Endothelial cell of umbilical vein (primary cell): ENCODE measurements around the gene CEP44. TPM values are rescaled to one million over a fixed set of nuclear protein-coding genes. Genes with fewer than 3 reads are reported as not detected.

ENCODE experiments used
- BruUV-seq: library from RNA; stranded (reverse); fragments of 400-500 nt; replicated peaks from 2 replicates; lab custom pipeline; 2021; lab: Mats Ljungman, UMichigan
- CTCF ChIA-PET: fragments of 300-600, 350-600 bp; sonication (Branson Sonifier 250); formaldehyde crosslinking; loops from one replicate; lab custom pipeline; 2021; ENCODE audit warnings: antibody characterized with exemption, inconsistent platforms; lab: Charles Lee
- POLR2A ChIA-PET: fragments of 300-600, 350-600 bp; sonication (Branson Sonifier 250); formaldehyde crosslinking; loops from one replicate; lab custom pipeline; 2021; ENCODE audit warnings: antibody characterized with exemption, inconsistent platforms; lab: Charles Lee
- DNase-seq: peaks from one replicate; pipeline ENCODE4 v3.0.0-alpha.2; 2011; ENCODE audit warnings: low read depth, low spot score
- FAIRE-seq: peaks from 2 replicates; lab custom pipeline; 2011; peaks lifted over from hg19 to GRCh38; lab: Jason Lieb, UNC
- H2AFZ ChIP-seq: 2 replicates; pipeline ENCODE4 v1.6.0; 2012; ENCODE audit warnings: low read depth, low read length, control low read depth, inconsistent platforms
- H3K27ac ChIP-seq: 2 replicates; pipeline ENCODE4 v1.5.1; 2011; ENCODE audit warnings: low read depth, mild to moderate bottlenecking, control low read depth, low read length, moderate library complexity; ENCODE audit not compliant: insufficient read depth
- H3K27me3 ChIP-seq, 2 experiments: 2 replicates each; pipeline versions ENCODE4 v1.6.0 to v1.6.1; 2011; ENCODE audit warnings: low read length in 2 of 2, mixed read lengths in 1 of 2; ENCODE audit not compliant: control insufficient read depth in 2 of 2, insufficient read depth in 2 of 2
- H3K36me3 ChIP-seq, 2 experiments: 2 replicates in 1 of 2; 3 replicates in 1 of 2; pipeline ENCODE4 v1.5.1; 2011; ENCODE audit warnings: low read length in 2 of 2, mild to moderate bottlenecking in 1 of 2, moderate library complexity in 1 of 2; ENCODE audit not compliant: control insufficient read depth in 2 of 2, insufficient read depth in 2 of 2; ENCODE audit errors: extremely low read depth in 1 of 2
- H3K4me1 ChIP-seq: 3 replicates; pipeline ENCODE4 v1.5.1; 2011; ENCODE audit warnings: mild to moderate bottlenecking, low read length; ENCODE audit not compliant: control insufficient read depth, insufficient read depth; ENCODE audit errors: extremely low read depth
- H3K4me2 ChIP-seq: 2 replicates; pipeline ENCODE4 v1.6.1; 2011; ENCODE audit warnings: low read length, control low read depth, mixed read lengths; ENCODE audit not compliant: insufficient read depth
- H3K4me3 ChIP-seq, 3 experiments: fragments of 200-600 bp in 1 of 3; sonication (generic), shearing (Covaris generic) in 1 of 3; replicated peaks in 1 of 3; 2 replicates each; pipeline ENCODE4 v1.5.1; 2011 to 2016; ENCODE audit warnings: control low read depth in 3 of 3, low read length in 3 of 3, mild to moderate bottlenecking in 2 of 3, inconsistent platforms in 1 of 3, low read depth in 1 of 3, moderate library complexity in 1 of 3; ENCODE audit not compliant: insufficient read depth in 1 of 3
- H3K79me2 ChIP-seq: 2 replicates; pipeline ENCODE4 v1.6.0; 2012; ENCODE audit warnings: low read length, inconsistent platforms; ENCODE audit not compliant: control insufficient read depth, insufficient read depth
- H3K9ac ChIP-seq: replicated peaks from 2 replicates; pipeline ENCODE3; 2011; ENCODE audit warnings: low read length, control low read depth; ENCODE audit not compliant: insufficient read depth; ENCODE audit errors: extremely low read depth
- H3K9me1 ChIP-seq: replicated peaks from 3 replicates; pipeline ENCODE4 v1.6.0; 2011; ENCODE audit warnings: mild to moderate bottlenecking, low read length; ENCODE audit not compliant: control insufficient read depth, insufficient read depth; ENCODE audit errors: extremely low read depth
- H3K9me3 ChIP-seq: replicated peaks from 2 replicates; pipeline ENCODE4 v1.5.1; 2012; ENCODE audit warnings: low read length, inconsistent platforms; ENCODE audit not compliant: control insufficient read depth, insufficient read depth
- H4K20me1 ChIP-seq: replicated peaks from 2 replicates; pipeline ENCODE3; 2011; ENCODE audit warnings: mild to moderate bottlenecking, low read length; ENCODE audit not compliant: control insufficient read depth, insufficient read depth; ENCODE audit errors: extremely low read depth
- EZH2 ChIP-seq: IDR thresholded peaks from 2 replicates; pipeline ENCODE4 v1.6.1; 2012; ENCODE audit warnings: borderline replicate concordance, low read depth, mild to moderate bottlenecking, moderate library complexity, low read length, inconsistent platforms; ENCODE audit not compliant: severe bottlenecking
- FOS ChIP-seq: IDR thresholded peaks from 2 replicates; pipeline ENCODE4 v1.6.1; 2011; ENCODE audit warnings: mild to moderate bottlenecking, low read length, moderate library complexity, borderline replicate concordance; ENCODE audit not compliant: insufficient read depth
- GATA2 ChIP-seq: IDR thresholded peaks from 2 replicates; pipeline ENCODE4 v1.7.0; 2011; ENCODE audit warnings: low read depth, mild to moderate bottlenecking, moderate library complexity, mixed read lengths, low read length; ENCODE audit not compliant: insufficient read length, insufficient read depth
- JUN ChIP-seq: IDR thresholded peaks from 2 replicates; pipeline ENCODE4 v1.6.1; 2011; ENCODE audit warnings: borderline replicate concordance, low read depth; ENCODE audit not compliant: insufficient read length, insufficient read depth
- MYC ChIP-seq: IDR thresholded peaks from one replicate; pipeline ENCODE4 v1.6.1; 2011; ENCODE audit warnings: mild to moderate bottlenecking, low read depth, low read length
- POLR2A ChIP-seq: IDR thresholded peaks from 2 replicates; pipeline ENCODE4 v1.6.1; 2012; ENCODE audit warnings: low read depth, mild to moderate bottlenecking, control low read depth, low read length
- POLR2AphosphoS5 ChIP-seq: IDR thresholded peaks from 2 replicates; pipeline ENCODE4 v1.6.1; 2012; ENCODE audit warnings: low read depth, mild to moderate bottlenecking, control low read depth, low read length, moderate library complexity; ENCODE audit not compliant: insufficient read depth
- dilution Hi-C: fragments of 300-500 bp; cut with MboI; formaldehyde crosslinking; loops from one replicate; pipeline ENCODE4 v1.15.0; 2019; ENCODE audit warnings: low sequenced_read_pairs; ENCODE audit not compliant: extremely low pct_ligation_motif_present
- intact Hi-C: fragments of 100-400 bp; cut with micrococcal nuclease; formaldehyde crosslinking; loops from one replicate; pipeline ENCODE4 v1.10.0; 2022
- polyA plus RNA-seq, 4 experiments: library from polyadenylated mRNA; depleted of rRNA in 3 of 4; stranded (reverse) in 3 of 4; unstranded in 1 of 4; fragments of >200 nt; gene quantifications; 2 replicates each; pipeline versions ENCODE4 v1.2.1 to v1.2.3, GENCODE V29; 2011 to 2012; ENCODE audit warnings: missing spikeins in 1 of 4
- total RNA-seq: library from RNA; stranded (reverse); gene quantifications from 2 replicates; pipeline ENCODE4 v1.2.3, GENCODE V29; 2021
- TF ChIP-seq, protein P1 (sequence below), 2 donors: IDR thresholded peaks; 1 replicate in 1 of 2; 2 replicates in 1 of 2; pipeline ENCODE4 v1.5.1; 2011; ENCODE audit warnings: low read length in 2 of 2, mild to moderate bottlenecking in 2 of 2, moderate library complexity in 2 of 2, control low read depth in 1 of 2, inconsistent platforms in 1 of 2, low read depth in 1 of 2; ENCODE audit not compliant: insufficient read depth in 1 of 2; ENCODE audit errors: extremely low read depth in 1 of 2
- TF ChIP-seq, protein P2 (sequence below): IDR thresholded peaks from 2 replicates; pipeline ENCODE4 v1.6.1; 2011; ENCODE audit not compliant: insufficient read depth, insufficient read length

Gene CEP44
- total and polyA plus RNA-seq, 2 donors (not counting 3 experiments of a cell fraction or from before 2014, with no cell fraction given), result 2.0 to 13.0 TPM

DNA sequence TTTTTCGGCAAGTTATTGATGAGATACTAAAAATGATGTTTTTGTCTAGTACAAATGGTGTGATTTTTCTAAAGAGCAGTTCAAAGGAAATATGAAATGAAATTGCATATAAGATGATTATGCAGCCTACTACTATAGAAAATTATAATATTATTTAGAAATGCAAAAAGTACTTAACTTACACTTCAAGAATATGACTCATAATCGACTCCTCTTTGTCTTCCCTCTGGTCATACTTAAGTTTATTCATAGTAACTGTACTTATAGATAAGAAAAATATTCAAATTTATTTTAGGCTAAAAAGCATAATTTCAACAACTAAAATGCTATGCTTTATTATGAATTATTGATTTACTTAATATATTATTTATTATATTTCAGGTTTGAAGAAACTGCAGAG, 33.2 kb downstream of the CEP44 start:
- FAIRE-seq (no peak), DNase-seq (no peak)
- ChIA-PET POLR2A (no interaction called here), CTCF (no interaction called here)
- Histone ChIP-seq H2AFZ (no peak overlapping the region), H3K27me3 (no peaks in the 10 kb centered on the region), H4K20me1 (no peaks in the 10 kb centered on the region), H3K36me3 (no peaks in the 10 kb centered on the region), H3K9ac (no peak overlapping the region), H3K27ac (no peak overlapping the region), H3K79me2 (no peaks in the 10 kb centered on the region), H3K4me3 (no peak overlapping the region), H3K4me2 (no peak overlapping the region), H3K9me1 (no peaks in the 10 kb centered on the region), H3K4me1 (peaks cover 3% of the 10 kb centered on the region), H3K9me3 (no peaks in the 10 kb centered on the region)
- intact Hi-C loops (loop anchor here (10.0 kb wide), 2 partner anchors 192 to 982 kb away; partner anchors contain the start of gene HMGB2), dilution Hi-C loops (no loop called here)
- no peak for TF ChIP-seq POLR2A
- TF ChIP-seq FOS, result peak; percentile 12
- TF ChIP-seq POLR2AphosphoS5, result no peak
- TF ChIP-seq EZH2, result no peak
- TF ChIP-seq GATA2, result no peak
- no TSS peak for BruUV-seq

- no peaks in the 10 kb centered on the region for H3K9me3 ChIP-seq
- H3K27ac ChIP-seq, result no peak overlapping the region
- no peak overlapping the region for H3K9ac ChIP-seq
- no peaks in the 10 kb centered on the region for H4K20me1 ChIP-seq
- ChIA-PET CTCF (no interaction called here), POLR2A (no interaction called here)
- H3K4me3 ChIP-seq, result no peak overlapping the region
- H3K9me1 ChIP-seq, result no peaks in the 10 kb centered on the region
- no peak overlapping the region for H3K4me2 ChIP-seq
- no TSS peak for BruUV-seq
- H3K4me1 ChIP-seq, result peaks cover 3% of the 10 kb centered on the region
- no peaks in the 10 kb centered on the region for H3K27me3 ChIP-seq
- H3K36me3 ChIP-seq, result no peaks in the 10 kb centered on the region
- H2AFZ ChIP-seq, result no peak overlapping the region
- dilution Hi-C loops, result no loop called here
- DNase-seq, result peak; percentile 66
- intact Hi-C loops, result loop anchor here (10.0 kb wide), 2 partner anchors 193 to 983 kb away; partner anchors contain the start of gene HMGB2
- FAIRE-seq, result no peak
- no peaks in the 10 kb centered on the region for H3K79me2 ChIP-seq
- TF ChIP-seq FOS, result no peak
- TF ChIP-seq GATA2, result no peak
- TF ChIP-seq MYC, result no peak
- TF ChIP-seq, protein P1, sequence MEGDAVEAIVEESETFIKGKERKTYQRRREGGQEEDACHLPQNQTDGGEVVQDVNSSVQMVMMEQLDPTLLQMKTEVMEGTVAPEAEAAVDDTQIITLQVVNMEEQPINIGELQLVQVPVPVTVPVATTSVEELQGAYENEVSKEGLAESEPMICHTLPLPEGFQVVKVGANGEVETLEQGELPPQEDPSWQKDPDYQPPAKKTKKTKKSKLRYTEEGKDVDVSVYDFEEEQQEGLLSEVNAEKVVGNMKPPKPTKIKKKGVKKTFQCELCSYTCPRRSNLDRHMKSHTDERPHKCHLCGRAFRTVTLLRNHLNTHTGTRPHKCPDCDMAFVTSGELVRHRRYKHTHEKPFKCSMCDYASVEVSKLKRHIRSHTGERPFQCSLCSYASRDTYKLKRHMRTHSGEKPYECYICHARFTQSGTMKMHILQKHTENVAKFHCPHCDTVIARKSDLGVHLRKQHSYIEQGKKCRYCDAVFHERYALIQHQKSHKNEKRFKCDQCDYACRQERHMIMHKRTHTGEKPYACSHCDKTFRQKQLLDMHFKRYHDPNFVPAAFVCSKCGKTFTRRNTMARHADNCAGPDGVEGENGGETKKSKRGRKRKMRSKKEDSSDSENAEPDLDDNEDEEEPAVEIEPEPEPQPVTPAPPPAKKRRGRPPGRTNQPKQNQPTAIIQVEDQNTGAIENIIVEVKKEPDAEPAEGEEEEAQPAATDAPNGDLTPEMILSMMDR (IDR thresholded peaks at IDR 0.05; ENCODE audit: extremely low read depth in 1 of 2, insufficient read depth in 1 of 2, low read depth in 1 of 2, low read length in 2 of 2), result no peak
- no peak for TF ChIP-seq POLR2AphosphoS5
- TF ChIP-seq JUN, result no peak
- no peak for TF ChIP-seq EZH2
- TF ChIP-seq POLR2A, result no peak
- TF ChIP-seq, protein P2, sequence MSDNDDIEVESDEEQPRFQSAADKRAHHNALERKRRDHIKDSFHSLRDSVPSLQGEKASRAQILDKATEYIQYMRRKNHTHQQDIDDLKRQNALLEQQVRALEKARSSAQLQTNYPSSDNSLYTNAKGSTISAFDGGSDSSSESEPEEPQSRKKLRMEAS, result no peak
These were observed 33.8 kb downstream of the CEP44 start for GRCh38 chr4:174317531-174317930.
